GM18861 (cell line): ENCODE data around the gene ANKFY1.
"Not testable (repeated sequence)": the region's sequence is repeated elsewhere in the genome, so short reads cannot be mapped to it uniquely, and the experiment has no call there.

Experiments used
- ATAC-seq: cut with Tn5 transposase; IDR thresholded peaks from one replicate; pipeline ENCODE4 v1.9.1; 2021; ENCODE audit not compliant: unreplicated experiment

The ANKFY1 gene

GRCh38 chr17:4258867-4259266 lies 4.9 kb downstream of the ANKFY1 start:
- no peak for ATAC-seq

GRCh38 chr17:4256952-4257351 lies 6.8 kb downstream of the ANKFY1 start:
- ATAC-seq = no peak

GRCh38 chr17:4255271-4255670 lies 8.5 kb downstream of the ANKFY1 start:
- not testable (repeated sequence) for ATAC-seq

- no peak for ATAC-seq
Measured at GRCh38 chr17:4250887-4251286, 12.9 kb downstream of the ANKFY1 start.

GRCh38 chr17:4249452-4250029 lies 14.2 kb downstream of the ANKFY1 start:
- ATAC-seq = no peak

GRCh38 chr17:4248504-4249277 lies 15.1 kb downstream of the ANKFY1 start:
- ATAC-seq = no peak

- no peak for ATAC-seq
Measured at GRCh38 chr17:4247971-4248388, 15.8 kb downstream of the ANKFY1 start.

- ATAC-seq = no peak
Measured at GRCh38 chr17:4247361-4247970, 16.3 kb downstream of the ANKFY1 start.

- ATAC-seq = no peak
Measured at GRCh38 chr17:4246674-4247073, 17.1 kb downstream of the ANKFY1 start.

- no peak for ATAC-seq
Measured at GRCh38 chr17:4241535-4241934, 22.2 kb downstream of the ANKFY1 start.

- no peak for ATAC-seq
Measured at GRCh38 chr17:4236456-4236855, 27.3 kb downstream of the ANKFY1 start.

- ATAC-seq = no peak
Measured at GRCh38 chr17:4235372-4236279, 28.2 kb downstream of the ANKFY1 start.

- no peak for ATAC-seq
Measured at GRCh38 chr17:4234401-4234800, 29.4 kb downstream of the ANKFY1 start.

- ATAC-seq = no peak
Measured at GRCh38 chr17:4233668-4234258, 30.0 kb downstream of the ANKFY1 start.

- no peak for ATAC-seq
Measured at GRCh38 chr17:4232168-4232813, 31.5 kb downstream of the ANKFY1 start.

- ATAC-seq = no peak
Measured at GRCh38 chr17:4229627-4230541, 33.9 kb downstream of the ANKFY1 start.

GRCh38 chr17:4221899-4222659 lies 41.7 kb downstream of the ANKFY1 start:
- ATAC-seq = no peak

- no peak for ATAC-seq
Measured at GRCh38 chr17:4221163-4221562, 42.6 kb downstream of the ANKFY1 start.

- no peak for ATAC-seq
Measured at GRCh38 chr17:4220655-4221054, 43.1 kb downstream of the ANKFY1 start.
